Putamen (tissue), 1 donor: ENCODE measurements around the gene ECM1.

Source experiments
- DNase-seq: peaks from one replicate; pipeline ENCODE4 v3.0.0-alpha.2; 2016; ENCODE audit warnings: low spot score

Gene ECM1

GRCh38 chr1:150507912-150508864 is at the start of gene ECM1:
Gene ECM1, plus strand, starts transcription at chr1:150508109. Its CDS starts 101 bp downstream, at chr1:150508210.
- peak; percentile 39 for DNase-seq

DNA sequence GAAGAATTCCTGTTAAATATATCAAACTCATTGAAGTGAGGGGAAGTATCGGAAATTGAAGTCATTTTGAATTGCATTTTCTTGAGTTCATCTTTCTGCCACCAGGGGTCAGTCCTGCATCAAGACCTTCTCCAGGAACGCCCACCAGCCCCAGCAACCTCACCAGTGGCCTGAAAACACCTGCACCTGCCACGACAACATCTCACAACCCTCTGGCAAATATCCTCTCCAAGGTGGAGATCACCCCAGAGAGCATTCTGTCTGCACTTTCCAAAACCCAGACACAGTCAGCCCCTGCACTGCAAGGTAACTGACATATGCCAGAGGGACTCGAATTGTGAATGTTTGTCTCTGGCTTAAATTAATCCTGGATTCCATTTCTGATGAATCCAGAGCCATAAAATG is 43.5 kb upstream of the ECM1 start:
- DNase-seq: no peak

DNA sequence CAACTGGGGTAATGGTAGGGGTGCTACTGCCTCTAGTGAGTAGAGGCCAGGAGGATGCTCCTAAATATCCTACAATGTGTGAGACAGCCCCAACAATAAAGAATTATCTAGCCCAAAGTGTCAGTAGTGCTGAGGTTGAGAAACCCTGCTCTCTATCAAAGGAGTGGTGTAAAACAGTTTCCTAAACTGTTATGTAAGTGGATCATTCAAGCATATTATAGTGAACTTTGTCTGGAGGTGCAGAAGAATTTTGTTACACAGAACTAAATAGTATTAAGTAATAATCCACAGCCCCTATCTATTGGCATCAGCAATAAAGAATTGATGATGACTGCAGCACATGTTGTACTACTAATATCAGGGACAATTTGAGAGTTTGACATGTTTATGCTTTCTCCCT is 40.9 kb upstream of the ECM1 start:
- DNase-seq: no peak

DNA sequence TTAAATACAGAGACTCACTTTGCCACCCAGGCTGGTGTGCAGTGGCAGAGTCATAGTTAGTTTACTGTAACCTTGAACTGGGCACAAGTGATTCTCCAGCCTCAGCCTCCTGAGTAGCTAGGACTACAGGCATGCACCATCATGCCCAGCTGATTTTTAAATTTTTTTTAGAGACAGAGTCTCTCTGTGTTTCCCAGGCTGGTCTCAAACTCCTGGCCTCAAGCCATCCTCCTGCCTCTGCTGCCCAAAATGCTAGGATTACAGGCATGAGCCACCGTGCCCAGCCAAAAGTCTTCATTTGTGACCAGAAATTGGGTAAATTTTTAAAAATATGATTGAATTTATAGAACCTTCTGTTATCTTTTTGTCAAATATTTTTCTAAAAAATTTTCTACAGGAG is 38.6 kb upstream of the ECM1 start:
- no peak for DNase-seq

DNA sequence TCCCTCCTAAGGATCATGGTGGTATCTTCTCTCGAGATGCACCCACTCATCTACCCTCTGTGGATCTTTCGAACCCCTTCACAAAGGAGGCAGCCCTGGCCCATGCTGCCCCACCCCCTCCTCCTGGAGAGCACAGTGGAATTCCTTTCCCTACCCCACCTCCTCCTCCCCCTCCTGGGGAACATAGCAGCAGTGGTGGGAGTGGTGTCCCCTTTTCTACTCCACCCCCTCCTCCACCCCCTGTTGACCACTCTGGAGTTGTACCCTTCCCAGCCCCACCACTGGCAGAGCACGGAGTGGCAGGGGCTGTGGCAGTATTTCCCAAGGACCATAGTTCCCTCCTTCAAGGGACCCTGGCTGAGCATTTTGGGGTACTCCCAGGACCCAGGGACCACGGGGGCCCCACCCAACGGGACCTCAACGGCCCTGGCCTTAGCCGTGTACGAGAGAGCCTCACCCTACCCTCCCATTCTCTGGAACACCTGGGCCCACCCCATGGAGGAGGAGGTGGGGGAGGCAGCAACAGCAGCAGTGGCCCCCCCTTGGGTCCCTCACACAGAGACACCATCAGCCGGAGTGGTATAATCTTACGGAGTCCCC is 35.2 kb upstream of the ECM1 start:
- no peak for DNase-seq

GRCh38 chr1:150473659-150474058 is 34.2 kb upstream of the ECM1 start:
- no peak for DNase-seq

DNA sequence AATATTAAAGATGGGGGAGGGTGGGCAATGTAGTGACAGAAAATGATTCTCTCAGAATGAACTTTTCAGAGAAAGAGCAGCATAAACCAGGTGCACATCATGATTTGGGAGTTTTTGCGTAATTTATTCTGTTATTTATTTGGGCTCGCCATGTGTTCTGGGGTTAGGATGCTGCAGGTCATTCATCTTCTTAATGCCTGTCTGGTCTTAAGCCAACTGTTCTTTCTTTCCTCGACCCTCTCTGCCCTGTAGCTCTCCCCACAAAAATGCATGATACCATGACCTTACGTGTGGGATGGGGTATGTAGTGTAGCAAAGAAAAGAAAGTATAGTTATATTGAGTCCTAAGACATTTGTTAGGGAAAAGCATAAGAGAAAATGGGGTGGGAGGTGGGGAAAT is 33.0 kb upstream of the ECM1 start:
- DNase-seq: no peak

DNA sequence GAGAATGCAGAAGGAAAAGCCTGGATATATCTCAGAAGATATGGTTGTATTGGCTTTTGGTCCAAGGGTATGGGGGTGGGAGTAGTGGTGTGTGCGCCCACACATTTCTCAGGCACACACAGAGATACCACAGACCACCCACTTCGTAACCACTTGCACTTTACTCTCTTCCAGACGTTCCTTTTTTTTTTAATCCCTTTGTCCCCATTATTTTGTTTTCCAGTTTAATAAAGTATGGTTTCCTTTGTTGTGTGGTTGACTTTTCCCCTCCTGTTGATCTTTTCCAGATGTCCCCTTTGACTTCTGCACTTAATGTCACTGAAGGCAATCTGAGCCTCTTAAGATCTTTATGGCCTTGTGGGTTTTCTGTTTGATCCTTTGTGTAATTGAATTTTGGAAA is 31.2 kb upstream of the ECM1 start:
- DNase-seq: no peak

DNA sequence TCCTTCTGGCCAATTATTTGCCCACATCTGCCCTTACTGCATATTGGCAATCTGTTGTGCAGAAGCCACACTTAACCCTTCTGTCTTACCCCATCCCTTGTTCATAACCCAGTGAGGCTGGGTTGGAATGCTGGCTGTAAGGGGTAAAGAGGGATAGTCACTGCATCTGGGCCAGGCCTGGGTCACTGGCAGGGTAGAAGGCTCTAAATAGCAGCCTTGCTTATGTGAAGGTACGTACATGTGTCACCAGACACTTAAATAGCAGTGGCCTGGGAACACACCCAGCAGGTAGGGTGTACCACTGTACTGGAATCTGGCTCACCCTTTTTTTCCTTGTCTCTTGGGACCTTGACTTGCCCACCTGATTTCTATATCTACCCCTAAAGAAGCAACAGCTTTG is 30.6 kb upstream of the ECM1 start:
- no peak for DNase-seq

DNA sequence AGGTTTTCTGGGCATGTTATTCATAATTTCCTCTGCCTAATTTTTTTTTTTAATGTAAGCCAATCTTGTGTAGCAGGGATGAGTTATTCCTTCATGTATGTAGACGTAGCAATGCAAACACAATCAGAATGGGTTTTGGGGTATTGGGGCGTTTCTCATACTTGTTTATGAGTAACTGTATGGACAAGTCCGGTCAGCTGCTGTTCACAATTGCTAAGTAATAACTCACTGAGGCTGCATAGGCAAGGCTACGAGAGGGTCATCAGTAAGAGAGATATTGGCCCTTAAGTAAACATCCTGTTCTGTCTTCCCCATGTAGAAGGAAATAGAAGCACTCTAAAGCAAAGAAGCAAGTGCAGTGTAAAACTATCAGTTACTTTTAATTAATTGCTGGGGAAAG is 30.2 kb upstream of the ECM1 start:
- DNase-seq: no peak

DNA sequence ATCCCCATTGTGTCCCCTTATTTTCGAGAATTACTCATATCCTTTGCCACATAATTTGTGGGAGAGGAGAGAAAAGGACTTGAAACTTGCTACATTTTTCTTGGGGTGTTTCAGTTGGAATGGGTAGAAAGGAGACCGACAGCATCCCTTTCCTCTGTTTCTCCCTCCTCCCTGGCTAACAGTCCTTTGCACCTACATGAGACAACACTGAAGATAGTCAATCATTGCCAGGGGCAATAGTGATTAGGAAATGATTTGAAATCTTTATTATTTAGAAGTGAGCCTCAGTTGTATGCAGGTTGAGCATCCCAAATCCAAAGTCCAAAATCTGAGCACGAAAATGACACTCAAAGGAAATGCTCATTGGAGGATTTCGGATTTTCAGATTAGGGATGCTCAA is 28.5 kb upstream of the ECM1 start:
- DNase-seq: no peak

GRCh38 chr1:150479927-150480352 is 28.0 kb upstream of the ECM1 start:
- DNase-seq: no peak

GRCh38 chr1:150484431-150484830 is 23.5 kb upstream of the ECM1 start:
- DNase-seq: no peak

DNA sequence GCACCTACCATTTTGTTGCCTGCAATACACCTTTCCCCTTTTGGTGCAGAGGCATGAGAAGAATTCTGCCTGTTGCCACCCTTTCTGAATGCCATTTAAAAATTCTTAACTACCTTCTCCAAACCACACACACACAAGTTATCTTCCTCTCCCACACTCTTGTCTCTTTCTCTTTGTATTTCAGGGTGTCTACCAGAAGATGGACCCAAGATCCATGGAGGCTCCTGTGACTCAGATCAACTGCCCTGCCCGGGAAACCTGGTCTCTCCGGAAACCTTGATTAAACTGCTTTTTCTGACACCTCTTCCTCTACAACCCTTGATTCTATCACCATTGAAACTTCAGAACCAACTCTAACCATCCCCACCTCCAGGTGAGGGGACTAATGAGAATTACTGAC is 23.0 kb upstream of the ECM1 start:
- no peak for DNase-seq

- DNase-seq: peak; percentile 98
These were observed 20.7 kb upstream of the ECM1 start, which contains the start of gene TARS2 for GRCh38 chr1:150486966-150487762. Gene TARS2, plus strand, starts transcription at chr1:150487419. Its CDS starts 32 bp downstream, at chr1:150487451.

DNA sequence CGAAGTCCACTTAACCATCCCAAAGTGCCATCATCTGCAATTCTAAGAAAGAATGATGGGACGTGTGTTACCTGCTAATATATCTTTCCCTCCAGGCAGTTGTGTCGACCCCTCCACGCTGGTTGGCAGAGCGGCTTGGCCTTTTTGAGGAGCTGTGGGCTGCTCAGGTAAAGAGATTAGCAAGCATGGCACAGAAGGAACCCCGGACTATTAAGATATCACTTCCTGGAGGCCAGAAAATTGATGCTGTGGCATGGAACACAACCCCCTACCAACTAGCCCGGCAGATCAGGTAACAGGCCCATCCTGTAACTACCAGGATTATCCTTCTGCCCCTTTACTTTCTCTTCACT is 20.2 kb upstream of the ECM1 start:
- no peak for DNase-seq

DNA sequence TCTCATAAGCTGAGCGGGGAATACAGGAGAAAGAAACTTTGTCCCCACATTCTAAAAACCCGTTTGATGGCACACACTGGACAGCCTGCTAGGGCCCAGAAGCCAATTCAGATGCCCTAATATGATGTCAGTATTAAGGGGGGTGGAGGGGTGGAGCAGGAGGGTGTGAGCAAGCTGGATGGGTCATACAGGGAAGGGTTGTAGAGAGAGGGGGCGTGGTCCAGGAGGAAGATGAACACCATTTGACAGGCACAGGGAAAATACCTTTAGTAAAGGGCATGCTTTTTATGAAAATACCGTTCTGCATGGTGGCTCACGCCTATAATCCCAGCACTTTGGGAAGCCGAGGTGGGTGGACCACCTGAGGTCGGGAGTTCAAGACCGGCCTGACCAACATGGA is 14.7 kb upstream of the ECM1 start:
- DNase-seq: no peak

DNA sequence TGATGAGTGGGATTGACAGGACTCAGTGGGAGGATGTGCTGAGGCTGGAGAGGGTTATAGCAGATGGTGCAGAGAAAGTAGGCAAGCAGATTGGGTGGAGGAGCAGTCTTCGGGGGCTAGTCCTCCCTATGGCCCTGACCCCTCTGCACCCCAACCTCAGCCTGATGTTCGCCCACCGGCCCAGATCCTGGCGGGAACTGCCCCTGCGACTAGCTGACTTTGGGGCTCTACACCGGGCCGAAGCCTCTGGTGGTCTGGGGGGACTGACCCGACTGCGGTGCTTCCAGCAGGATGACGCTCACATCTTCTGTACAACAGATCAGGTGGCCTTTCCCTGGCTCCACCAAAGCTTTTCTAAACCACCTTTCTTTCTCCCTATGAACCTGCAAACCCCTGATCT is 9.6 kb upstream of the ECM1 start:
- no peak for DNase-seq

- DNase-seq: no peak
These were observed 2.5 kb upstream of the ECM1 start for GRCh38 chr1:150505431-150505830.

GRCh38 chr1:150508982-150509381 is 1.1 kb downstream of the ECM1 start:
- no peak for DNase-seq

DNA sequence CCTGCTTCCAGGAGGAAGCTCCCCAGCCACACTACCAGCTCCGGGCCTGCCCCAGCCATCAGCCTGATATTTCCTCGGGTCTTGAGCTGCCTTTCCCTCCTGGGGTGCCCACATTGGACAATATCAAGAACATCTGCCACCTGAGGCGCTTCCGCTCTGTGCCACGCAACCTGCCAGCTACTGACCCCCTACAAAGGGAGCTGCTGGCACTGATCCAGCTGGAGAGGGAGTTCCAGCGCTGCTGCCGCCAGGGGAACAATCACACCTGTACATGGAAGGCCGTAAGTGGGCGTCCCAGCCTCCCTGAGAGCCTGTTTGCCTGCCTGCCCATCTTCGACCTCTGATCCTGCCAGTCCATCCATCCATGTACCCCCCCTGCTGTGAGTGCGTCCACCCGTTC is 3.6 kb downstream of the ECM1 start:
- no peak for DNase-seq

GRCh38 chr1:150511985-150512660 is 4.2 kb downstream of the ECM1 start:
- no peak for DNase-seq
